HG02588 (cell line): ENCODE measurements around the gene NCAM1.

ENCODE experiments used
- ATAC-seq: cut with Tn5 transposase; IDR thresholded peaks from one replicate; pipeline ENCODE4 v1.9.1; 2021; ENCODE audit warnings: mild to moderate bottlenecking, moderate library complexity; ENCODE audit not compliant: unreplicated experiment

Gene NCAM1

GRCh38 chr11:113121746-113122145 is 160.5 kb downstream of the NCAM1 start:
- ATAC-seq, result no peak

DNA sequence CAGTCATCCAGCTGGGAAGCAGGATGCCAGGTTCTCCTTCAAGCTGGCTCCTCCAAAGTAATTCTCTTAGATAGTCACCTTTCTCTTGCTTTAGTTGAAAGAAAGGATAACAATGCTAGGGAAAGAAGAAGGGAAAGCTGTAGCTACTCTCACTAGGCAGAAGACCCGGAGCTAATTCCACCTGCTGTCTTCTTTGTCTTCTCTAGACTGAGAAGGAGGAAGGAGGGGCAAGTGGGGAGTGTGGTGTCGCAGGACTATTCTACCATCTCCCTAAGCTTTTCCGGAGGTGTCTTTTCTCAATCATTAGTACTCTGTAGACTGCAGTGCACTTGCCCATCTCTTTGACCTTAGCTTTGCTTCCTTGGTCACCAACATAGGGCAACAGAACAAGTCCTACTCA is 162.8 kb downstream of the NCAM1 start:
- no peak for ATAC-seq

- no peak for ATAC-seq
Observed at GRCh38 chr11:113124578-113124977, 163.4 kb downstream of the NCAM1 start.

GRCh38 chr11:113129261-113129992 is 168.2 kb downstream of the NCAM1 start:
- no peak for ATAC-seq

DNA sequence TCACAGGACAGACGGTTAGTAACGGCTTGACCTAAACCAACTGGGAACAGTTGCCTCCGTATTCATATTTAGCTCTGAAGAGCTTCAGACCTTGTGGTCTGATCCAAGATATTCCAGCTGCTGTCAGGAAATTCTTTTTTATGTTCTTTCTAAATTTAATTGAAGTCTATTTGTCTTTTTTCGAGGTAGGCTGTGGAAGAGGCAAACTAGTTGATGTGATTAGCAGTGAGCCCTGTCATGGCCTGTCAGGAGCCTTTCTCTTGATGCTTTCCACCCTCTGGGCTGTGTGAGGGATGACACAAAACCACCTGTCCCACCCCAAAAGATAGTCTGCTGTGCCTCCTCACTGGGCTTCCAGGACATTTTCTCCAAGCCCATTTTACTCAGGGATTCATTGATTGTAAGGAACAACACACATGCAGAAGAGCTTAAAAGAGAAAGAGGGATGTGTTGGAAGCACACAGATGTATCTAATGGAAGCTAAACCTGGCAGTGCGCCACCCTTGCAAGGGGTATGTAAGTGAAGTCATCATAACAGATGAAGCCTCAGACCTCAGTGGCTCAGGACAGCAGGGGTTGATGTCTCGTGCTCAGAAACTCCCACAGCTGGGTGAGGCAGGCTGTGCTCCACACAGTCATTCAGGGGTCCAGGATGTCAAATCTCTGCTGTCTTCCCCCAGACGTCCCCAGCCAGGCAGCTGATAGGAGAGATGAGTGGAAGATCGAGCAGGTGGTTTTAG is 170.0 kb downstream of the NCAM1 start:
- ATAC-seq, result no peak

DNA sequence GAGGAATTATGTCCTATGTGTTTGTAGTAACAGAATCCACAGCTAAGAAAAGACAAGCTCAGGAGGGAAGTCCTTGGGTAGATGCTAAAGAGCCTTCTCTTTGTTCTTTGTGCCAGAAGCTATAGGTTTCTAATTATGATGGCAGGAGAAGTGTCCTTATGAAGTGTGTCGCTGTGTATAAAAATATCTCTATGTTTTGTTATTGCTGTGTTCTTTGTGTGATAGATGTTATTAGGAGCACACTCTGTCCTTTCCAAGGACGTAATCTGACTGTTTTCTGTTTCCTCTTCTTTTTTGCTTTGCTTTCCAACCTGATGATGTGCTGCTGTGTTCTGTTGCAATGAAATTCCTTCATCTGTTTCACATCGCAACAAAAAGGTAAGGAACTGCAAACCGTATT is 171.9 kb downstream of the NCAM1 start:
- ATAC-seq, result no peak

- ATAC-seq, result no peak
Observed at GRCh38 chr11:113134626-113135025, 173.4 kb downstream of the NCAM1 start.

DNA sequence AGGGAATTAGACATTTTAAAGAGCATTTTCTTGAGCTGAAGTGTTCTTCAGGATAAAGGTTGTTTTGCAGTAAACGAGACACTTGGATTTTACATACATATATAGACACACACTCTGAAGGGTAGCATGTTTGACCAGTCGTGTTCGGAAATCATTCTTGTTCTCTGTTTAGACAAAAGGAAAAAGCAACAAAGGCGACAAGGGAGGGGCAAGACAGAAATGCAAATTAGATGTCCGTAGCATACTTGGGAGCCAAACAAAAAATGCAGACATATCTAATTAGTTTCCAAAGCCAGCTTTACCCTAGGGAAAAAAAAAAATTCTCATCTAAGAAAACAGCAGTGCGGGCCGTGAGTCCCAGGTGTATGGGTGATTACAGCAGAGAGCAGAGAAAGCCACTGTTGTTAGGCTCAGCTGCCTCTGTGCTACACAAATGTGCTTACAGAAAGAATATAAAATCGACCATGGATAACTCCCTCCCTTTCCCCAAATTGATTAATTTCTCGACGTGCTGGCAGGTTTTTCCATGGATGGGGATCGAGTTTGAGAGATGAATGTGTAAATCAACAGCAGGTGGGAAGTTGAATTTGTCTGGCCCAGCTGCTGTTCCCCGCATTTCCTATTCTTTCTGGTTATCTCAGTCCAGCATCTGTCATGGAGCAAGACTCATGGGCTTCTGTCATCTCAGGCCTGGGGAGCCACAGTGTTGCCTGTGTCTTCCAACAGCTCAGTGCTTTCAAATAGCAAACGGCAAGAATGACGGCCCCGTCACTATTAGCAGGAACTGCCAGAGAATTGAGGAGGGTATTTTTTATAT is 176.7 kb downstream of the NCAM1 start:
- no peak for ATAC-seq

DNA sequence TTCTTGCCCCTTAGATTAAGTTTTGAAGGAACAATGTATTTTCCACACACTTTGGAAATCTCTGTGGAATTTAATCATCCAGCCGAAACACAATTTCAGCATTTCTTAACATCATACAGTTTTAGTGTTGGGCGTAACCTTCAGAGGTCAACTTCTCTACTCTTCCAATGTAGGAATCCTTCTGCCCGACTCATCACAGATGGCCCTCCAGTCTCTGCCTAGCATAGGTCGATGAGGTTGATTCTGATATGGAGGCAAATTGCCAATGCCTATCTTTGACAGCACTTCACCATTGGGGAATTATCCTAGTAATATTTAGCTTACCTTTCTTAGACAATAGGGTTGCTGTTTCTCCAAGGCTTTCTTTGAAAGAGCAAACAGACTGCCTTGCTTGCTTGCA is 177.5 kb downstream of the NCAM1 start:
- no peak for ATAC-seq

- no peak for ATAC-seq
Observed at GRCh38 chr11:113141010-113141409, 179.8 kb downstream of the NCAM1 start.

DNA sequence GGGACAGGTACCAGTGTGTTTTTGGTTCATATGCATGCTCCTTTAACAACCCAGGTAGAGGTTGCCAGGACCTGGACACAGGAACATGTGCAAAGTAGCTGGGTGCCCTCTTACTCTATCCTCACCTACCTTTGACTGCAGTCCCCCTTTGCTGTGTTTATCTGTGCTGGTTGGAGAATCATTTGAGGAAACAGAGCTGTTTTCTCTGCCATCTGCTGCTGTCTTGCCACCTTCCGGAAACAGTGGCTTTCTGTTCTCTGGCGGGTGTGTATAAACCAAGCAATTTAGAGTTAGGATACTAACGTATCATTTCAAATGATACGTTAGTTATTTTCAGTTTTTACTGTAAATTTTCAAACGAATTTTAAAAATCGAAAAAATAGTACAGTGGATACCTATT is 181.3 kb downstream of the NCAM1 start:
- ATAC-seq, result no peak

DNA sequence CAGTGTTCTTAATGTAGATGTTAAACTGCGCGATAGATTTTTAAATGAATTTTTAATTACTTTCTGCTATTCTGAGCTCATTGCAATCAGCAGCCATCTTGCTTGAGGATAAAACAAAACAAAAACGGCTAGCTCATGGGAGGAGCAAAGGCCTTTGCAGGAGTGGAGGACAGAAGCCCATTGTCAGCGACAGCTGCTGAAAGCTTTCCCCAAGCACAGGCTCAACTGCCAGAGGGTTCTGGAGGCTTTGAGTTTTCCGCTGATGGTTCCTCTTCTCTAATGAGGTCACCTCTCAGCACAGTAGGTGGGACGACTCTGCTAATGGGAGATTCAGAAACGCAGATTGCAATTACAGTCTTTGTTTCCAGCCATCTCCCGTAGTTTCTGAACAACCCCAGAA is 186.0 kb downstream of the NCAM1 start:
- no peak for ATAC-seq

DNA sequence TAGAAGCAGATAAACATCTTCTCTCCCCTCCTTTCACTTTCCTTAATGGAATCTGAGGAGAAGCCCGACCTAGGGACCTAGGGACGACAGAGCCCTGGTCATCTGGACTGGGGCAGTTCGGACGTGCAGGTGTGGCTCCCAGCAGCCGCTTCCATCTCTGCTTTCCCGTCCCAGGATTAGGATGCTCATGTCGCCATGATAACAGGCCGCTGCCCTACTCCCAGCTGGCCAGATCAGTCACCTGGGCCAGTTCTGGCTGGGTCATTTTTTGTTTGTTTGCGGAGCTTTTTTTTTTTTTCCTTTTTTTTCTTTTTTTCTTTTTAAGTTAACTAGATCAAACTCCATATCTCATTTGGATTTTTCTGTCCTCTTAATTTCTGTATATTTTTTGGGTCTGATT is 186.9 kb downstream of the NCAM1 start:
- no peak for ATAC-seq

- no peak for ATAC-seq
Observed at GRCh38 chr11:113148652-113149051, 187.4 kb downstream of the NCAM1 start.

GRCh38 chr11:113151521-113151920 is 190.3 kb downstream of the NCAM1 start:
- no peak for ATAC-seq

DNA sequence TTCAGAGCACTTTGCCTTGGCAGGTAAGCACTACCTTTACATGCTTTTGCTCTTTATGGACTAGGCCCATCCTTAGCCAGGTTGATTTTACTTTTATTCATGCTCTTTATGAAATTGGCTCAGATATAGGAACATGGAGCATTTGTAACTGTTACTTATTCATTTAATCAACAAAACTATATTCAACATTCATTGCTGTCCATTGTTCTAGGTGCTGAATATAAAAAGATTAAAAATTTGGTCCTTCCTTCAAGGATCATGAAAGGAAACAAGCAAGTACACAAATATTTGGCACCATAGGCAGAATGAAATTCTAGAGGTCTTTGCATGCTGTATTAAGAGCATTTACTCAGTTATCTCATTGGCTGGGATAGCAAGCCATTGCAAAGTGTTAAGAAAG is 191.3 kb downstream of the NCAM1 start:
- ATAC-seq, result no peak

DNA sequence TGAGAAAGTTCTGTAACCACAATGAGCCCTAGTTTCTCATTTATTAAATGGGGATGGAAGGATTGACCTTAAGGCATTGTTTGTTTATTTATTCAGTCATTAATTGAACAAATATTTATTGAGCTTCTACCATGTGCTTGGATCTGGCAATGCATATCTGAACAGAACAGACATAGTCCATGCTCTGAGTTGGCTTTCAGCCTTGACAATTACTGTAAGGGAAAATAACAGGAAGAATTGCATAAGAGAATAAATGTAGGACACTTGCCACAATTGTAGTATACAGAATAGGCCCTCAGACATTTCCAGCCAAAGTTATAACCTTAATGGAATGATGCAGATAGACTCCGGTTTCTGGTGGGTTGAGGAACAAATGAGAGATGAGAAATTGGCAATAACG is 192.6 kb downstream of the NCAM1 start:
- ATAC-seq, result no peak

DNA sequence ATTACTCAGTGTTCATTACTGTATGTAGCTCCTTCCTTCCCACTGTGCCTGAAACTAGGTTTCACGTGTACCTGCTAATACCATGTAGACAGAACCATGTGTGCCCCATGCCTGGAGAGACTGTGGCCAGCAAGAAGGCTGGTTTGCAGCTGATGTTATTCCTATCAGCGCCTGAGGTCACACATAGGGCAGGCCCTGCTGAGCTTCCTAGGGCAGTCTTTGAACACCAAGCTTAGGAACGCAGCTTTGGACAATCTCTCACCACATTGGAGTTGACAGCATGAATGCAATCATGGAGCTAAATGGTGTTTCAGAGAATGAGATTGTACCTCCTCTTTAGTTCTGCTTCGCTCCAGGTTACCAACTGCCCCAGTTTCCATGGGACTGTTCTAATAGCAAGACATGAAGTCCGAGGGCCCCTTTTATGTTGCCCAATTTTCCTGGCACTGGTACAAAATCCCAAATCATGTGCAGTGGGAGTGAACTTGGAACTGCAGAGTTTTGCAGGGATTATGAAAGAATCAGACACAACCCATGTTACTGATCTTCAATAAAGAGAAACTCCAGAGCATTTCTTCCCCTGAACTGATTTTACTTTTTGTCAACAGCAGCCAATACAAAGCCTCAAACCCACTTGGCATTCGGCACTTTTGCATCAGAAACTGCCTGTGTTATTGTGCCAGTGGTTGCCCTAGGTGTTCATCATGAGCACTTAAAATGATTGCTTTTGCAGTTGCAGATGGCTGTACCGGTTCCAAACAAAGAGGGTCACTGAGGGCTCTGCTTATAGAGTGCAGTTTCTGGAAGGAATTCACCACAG is 199.0 kb downstream of the NCAM1 start:
- ATAC-seq, result no peak

- ATAC-seq, result no peak
Observed at GRCh38 chr11:113160808-113161124, 199.5 kb downstream of the NCAM1 start.

GRCh38 chr11:113161711-113162591 is 200.7 kb downstream of the NCAM1 start:
- ATAC-seq, result no peak
